GM12892 (cell line): ENCODE results near the gene WDR7.

Source experiments
- POLR2A ChIP-seq: IDR thresholded peaks from 2 replicates; pipeline ENCODE4 v1.6.1; 2011; ENCODE audit warnings: low read depth, low read length, control low read depth
- POLR2AphosphoS5 ChIP-seq: IDR thresholded peaks from 2 replicates; pipeline ENCODE4 v1.6.1; 2011; ENCODE audit warnings: low read depth, low read length, control low read depth
- TAF1 ChIP-seq: IDR thresholded peaks from 2 replicates; pipeline ENCODE4 v1.6.1; 2011; ENCODE audit warnings: low read depth, mild to moderate bottlenecking, control low read depth, low read length, borderline replicate concordance

DNA sequence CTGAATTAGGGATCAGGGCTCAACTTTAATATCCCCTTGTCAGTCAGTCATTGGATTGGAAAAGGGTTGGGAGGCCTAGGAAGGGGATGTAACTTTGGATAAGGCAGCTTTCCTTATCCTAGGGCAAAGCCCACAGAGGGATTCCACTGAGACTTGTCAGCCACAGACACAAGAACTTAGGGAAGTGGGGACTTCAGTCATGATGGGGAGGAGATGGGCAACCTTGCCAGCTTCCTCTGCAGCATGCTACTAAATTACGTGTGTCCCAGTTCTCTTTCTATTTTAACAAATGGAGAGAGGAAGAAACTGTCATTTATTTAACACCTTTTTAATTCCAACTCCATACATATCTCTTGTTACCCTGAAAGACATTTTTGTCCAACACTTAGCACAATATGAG is 237.8 kb downstream of the WDR7 start:
- TF ChIP-seq POLR2A (no peak), TAF1 (no peak), POLR2AphosphoS5 (no peak)
